A549 (cell line): ENCODE measurements around the gene HSD11B2. TPM values are rescaled to one million over a fixed set of nuclear protein-coding genes. Genes with fewer than 3 reads are reported as not detected.
A peak's percentile ranks its signal among the peaks of the same experiment; 100 is the strongest.

Experiments used
- ATAC-seq, 2 experiments: fragments of 200-7000 bp in 1 of 2; fragments of >200 bp in 1 of 2; cut with Nextera tagmentation in 1 of 2; cut with Tn5 transposase in 1 of 2; 3 replicates each; pipeline versions ENCODE4 v1.8.0 to v1.9.1; 2018 to 2020; ENCODE audit warnings: mild to moderate bottlenecking in 1 of 2, moderate library complexity in 1 of 2
- CTCF ChIA-PET: fragments of 300-600 bp; sonication (Branson Sonifier 250); formaldehyde crosslinking; extraction: SDS; loops from one replicate; lab custom pipeline; 2021; ENCODE audit warnings: antibody characterized with exemption, inconsistent platforms; lab: Yijun Ruan, JAX
- POLR2A ChIA-PET: fragments of 350-600 bp; formaldehyde crosslinking; extraction: SDS; loops from one replicate; lab custom pipeline; 2021; ENCODE audit warnings: antibody characterized with exemption, inconsistent platforms; lab: Yijun Ruan, JAX
- DNase-seq, 2 experiments: peaks; one replicate each; pipeline versions ENCODE4 v3.0.0 to v3.0.0-alpha.2; 2011 to 2016; ENCODE audit warnings: low read depth in 1 of 2, low spot score in 1 of 2
- FAIRE-seq: peaks from 2 replicates; lab custom pipeline; 2011; peaks lifted over from hg19 to GRCh38; lab: Jason Lieb, UNC
- H3K27ac ChIP-seq, 2 experiments: fragments of >200 bp; sonication (Bioruptor Twin); formaldehyde crosslinking; 3 replicates each; pipeline ENCODE4 v1.5.1; 2016 to 2017
- H3K4me1 ChIP-seq: fragments of >200 bp; sonication (Bioruptor Twin); formaldehyde crosslinking; 3 replicates; pipeline ENCODE4 v1.6.1; 2016
- H3K4me2 ChIP-seq: fragments of >200 bp; sonication (Bioruptor Twin); formaldehyde crosslinking; 3 replicates; pipeline ENCODE4 v1.6.1; 2016
- H3K4me3 ChIP-seq: fragments of >200 bp; sonication (Bioruptor Twin); formaldehyde crosslinking; 3 replicates; pipeline ENCODE4 v1.5.1; 2016
- H3K9me3 ChIP-seq: fragments of >200 bp; sonication (Bioruptor Twin); formaldehyde crosslinking; 3 replicates; pipeline ENCODE4 v1.6.1; 2016
- BHLHE40 ChIP-seq: IDR thresholded peaks from 2 replicates; pipeline ENCODE4 v1.6.1; 2012; ENCODE audit warnings: low read depth, low read length, inconsistent platforms
- CBX2 ChIP-seq: fragments of 200-600 bp; sonication (generic); IDR thresholded peaks from 2 replicates; pipeline ENCODE4 v1.6.1; 2016; ENCODE audit warnings: low read depth, mild to moderate bottlenecking, borderline replicate concordance
- CHD2 ChIP-seq: fragments of 150-350 bp; IDR thresholded peaks from 2 replicates; pipeline ENCODE4 v1.6.1; 2014; ENCODE audit warnings: low read length; ENCODE audit not compliant: partially characterized antibody
- EHF ChIP-seq: fragments of 250-450 bp; sonication (Bioruptor Pico); IDR thresholded peaks from 2 replicates; pipeline ENCODE4 v1.5.0; 2020; ENCODE audit warnings: mild to moderate bottlenecking
- ESRRA ChIP-seq: fragments of 150-350 bp; IDR thresholded peaks from 2 replicates; pipeline ENCODE4 v1.6.1; 2014; ENCODE audit warnings: mild to moderate bottlenecking, low read length, borderline replicate concordance
- FOSB ChIP-seq: fragments of 250-450 bp; sonication (Bioruptor Pico); IDR thresholded peaks from 2 replicates; pipeline ENCODE4 v1.5.0; 2020; ENCODE audit warnings: mild to moderate bottlenecking, moderate library complexity
- FOSL2 ChIP-seq, 2 experiments: fragments of 450-650 bp in 1 of 2; fragments of >200 bp in 1 of 2; sonication (Bioruptor Twin) in 1 of 2; formaldehyde crosslinking; IDR thresholded peaks; 2 replicates each; pipeline versions ENCODE4 v1.5.0 to v1.6.1; 2016 to 2020; ENCODE audit warnings: mild to moderate bottlenecking in 1 of 2, moderate library complexity in 1 of 2
- HOXA7 ChIP-seq: fragments of 250-450 bp; sonication (Bioruptor Pico); IDR thresholded peaks from 2 replicates; pipeline ENCODE4 v1.5.0; 2020; ENCODE audit warnings: mild to moderate bottlenecking, moderate library complexity
- HOXB5 ChIP-seq: fragments of 250-450 bp; sonication (Bioruptor Pico); IDR thresholded peaks from 2 replicates; pipeline ENCODE4 v1.5.0; 2020; ENCODE audit warnings: mild to moderate bottlenecking, moderate library complexity
- MAFK ChIP-seq: fragments of 450-650 bp; IDR thresholded peaks from 2 replicates; pipeline ENCODE4 v1.6.1; 2014; ENCODE audit not compliant: partially characterized antibody
- MAZ ChIP-seq: fragments of 150-350 bp; IDR thresholded peaks from 2 replicates; pipeline ENCODE4 v1.6.1; 2014; ENCODE audit warnings: antibody characterized with exemption, low read depth, low read length, borderline replicate concordance
- MYC ChIP-seq: IDR thresholded peaks from 2 replicates; pipeline ENCODE4 v1.6.1; 2012; ENCODE audit warnings: mild to moderate bottlenecking, inconsistent platforms, low read length, improper control_type of control experiment, borderline replicate concordance
- NFE2L2 ChIP-seq: fragments of 150-350 bp; conservative IDR thresholded peaks from 2 replicates; pipeline ENCODE4 v1.6.1; 2014; ENCODE audit warnings: low read length
- NR3C1 ChIP-seq: fragments of >200 bp; sonication (Bioruptor Twin); formaldehyde crosslinking; IDR thresholded peaks from 3 replicates; pipeline ENCODE4 v1.6.1; 2017
- PHF8 ChIP-seq: fragments of 200-600 bp; sonication (generic); IDR thresholded peaks from 2 replicates; pipeline ENCODE4 v1.6.1; 2016; ENCODE audit warnings: low read depth, mild to moderate bottlenecking, antibody characterized with exemption, moderate library complexity, borderline replicate concordance
- RAD21 ChIP-seq, 2 experiments: fragments of >200 bp in 1 of 2; sonication (Bioruptor Twin) in 1 of 2; formaldehyde crosslinking in 1 of 2; IDR thresholded peaks in 1 of 2; conservative IDR thresholded peaks in 1 of 2; 2 replicates in 1 of 2; 3 replicates in 1 of 2; pipeline ENCODE4 v1.6.1; 2012 to 2018; ENCODE audit warnings: inconsistent platforms in 1 of 2
- RARB ChIP-seq: fragments of 250-450 bp; sonication (Bioruptor Pico); IDR thresholded peaks from 2 replicates; pipeline ENCODE4 v1.8.0; 2021; ENCODE audit warnings: mild to moderate bottlenecking, moderate library complexity
- RCOR1 ChIP-seq: fragments of 150-350 bp; IDR thresholded peaks from 2 replicates; pipeline ENCODE4 v1.6.1; 2014; ENCODE audit warnings: antibody characterized with exemption, low read length, low read depth
- RFX5 ChIP-seq: fragments of 450-650 bp; IDR thresholded peaks from 2 replicates; pipeline ENCODE4 v1.7.1; 2014; ENCODE audit warnings: antibody characterized with exemption, mild to moderate bottlenecking, moderate library complexity
- RNF2 ChIP-seq: fragments of 200-600 bp; sonication (generic); IDR thresholded peaks from 2 replicates; pipeline ENCODE4 v1.6.1; 2016; ENCODE audit warnings: low read depth, mild to moderate bottlenecking, antibody characterized with exemption, moderate library complexity, borderline replicate concordance
- SMC3 ChIP-seq: fragments of >200 bp; sonication (Bioruptor Twin); formaldehyde crosslinking; IDR thresholded peaks from 3 replicates; pipeline ENCODE4 v1.6.1; 2018; ENCODE audit warnings: inconsistent platforms
- TP53 ChIP-seq: fragments of 250-450 bp; sonication (Bioruptor Pico); IDR thresholded peaks from 2 replicates; pipeline ENCODE4 v1.5.0; 2021; ENCODE audit warnings: mild to moderate bottlenecking, moderate library complexity
- ZC3H11A ChIP-seq: fragments of 450-650 bp; IDR thresholded peaks from 2 replicates; pipeline ENCODE4 v1.6.1; 2014; ENCODE audit warnings: antibody characterized with exemption, mild to moderate bottlenecking
- WGBS: methylation state at CpG from one replicate; pipeline ENCODE4 v1.1.6; 2017; ENCODE audit errors: missing lambda C conversion rate; 5-methylcytosine and 5-hydroxymethylcytosine counted together
- polyA plus RNA-seq, 4 experiments: library from polyadenylated mRNA; depleted of rRNA in 3 of 4; stranded (reverse); fragments of >200 nt; fragmentation: RNase III in 1 of 4; extraction: RNeasy Plus Mini Kit Qiagen cat#74134 plus additional on column Dnase treatment in 1 of 4; gene quantifications; 2 replicates in 3 of 4; 3 replicates in 1 of 4; pipeline ENCODE4 v1.2.3, GENCODE V29; 2011 to 2017
- TF ChIP-seq, protein P1 (sequence below): fragments of >200 bp; sonication (Bioruptor Twin); formaldehyde crosslinking; IDR thresholded peaks from 3 replicates; pipeline ENCODE4 v1.6.1; 2016
- TF ChIP-seq, protein P2 (sequence below): fragments of 250-450 bp; sonication (Bioruptor Pico); IDR thresholded peaks from 2 replicates; pipeline ENCODE4 v1.5.0; 2020; ENCODE audit warnings: low read depth, mild to moderate bottlenecking, moderate library complexity
- TF ChIP-seq, protein P3 (sequence below): fragments of 200-600 bp; sonication (generic); IDR thresholded peaks from 2 replicates; pipeline ENCODE4 v1.6.1; 2016; ENCODE audit warnings: antibody characterized with exemption, mild to moderate bottlenecking, moderate library complexity
- TF ChIP-seq, protein P4 (sequence below): fragments of >200 bp; sonication (Bioruptor Twin); formaldehyde crosslinking; IDR thresholded peaks from 3 replicates; pipeline ENCODE4 v1.5.1; 2016

Gene HSD11B2
- polyA plus RNA-seq, 2 of the 4 experiments (the other 2 are of a cell fraction) = 0.53 to 1.6 TPM

DNA sequence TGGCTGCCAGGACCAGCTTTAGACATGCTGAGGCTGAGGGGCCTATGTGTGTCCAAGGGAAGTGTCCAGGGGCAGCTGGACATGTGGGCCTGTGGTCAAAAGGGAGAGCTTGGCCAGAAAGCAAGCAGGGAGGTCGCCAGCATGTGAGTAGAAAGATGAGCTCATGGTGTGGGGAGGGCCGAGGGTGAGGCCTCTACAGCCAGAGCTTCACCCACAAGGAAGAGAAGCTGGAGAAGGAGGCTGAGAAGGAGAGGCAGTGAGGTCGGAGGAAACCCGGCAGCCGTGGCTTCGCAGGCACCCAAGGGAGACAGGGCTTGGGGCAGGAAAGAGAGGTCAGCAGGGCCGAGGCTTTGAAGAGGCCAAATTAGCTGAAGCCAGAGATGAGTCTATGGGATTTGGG lies 4.0 kb upstream of the HSD11B2 start:
- POLR2A ChIA-PET = no interaction called here
- DNase-seq (no peak), ATAC-seq (no peak), FAIRE-seq (no peak)
- peaks cover 9% of the 10 kb centered on the region; the same call in 2 of the 3 replicates for H3K4me1 ChIP-seq
- TF ChIP-seq NR3C1 = no peak
- TF ChIP-seq HOXB5 (CRISPR knock-in tag) = no peak
- TF ChIP-seq CHD2 = no peak
- no peak for TF ChIP-seq CBX2
- TF ChIP-seq ESRRA = no peak
- no peak for TF ChIP-seq FOSB
- WGBS = 51% methylated on average over 7 of the region's 7 CpGs
- no peak overlapping the region for H3K4me2 ChIP-seq
- no peak overlapping the region for H3K27ac ChIP-seq
- no peak overlapping the region for H3K4me3 ChIP-seq
- no peaks in the 10 kb centered on the region for H3K9me3 ChIP-seq
- CTCF ChIA-PET = interaction anchor here (0.6 to 10.9 kb wide), 27 partner anchors 8 to 238 kb away, joined by 3 to 207 read pairs (median 7); partner anchors contain the start of genes ATP6V0D1, KCTD19, LRRC36 and ZDHHC1

DNA sequence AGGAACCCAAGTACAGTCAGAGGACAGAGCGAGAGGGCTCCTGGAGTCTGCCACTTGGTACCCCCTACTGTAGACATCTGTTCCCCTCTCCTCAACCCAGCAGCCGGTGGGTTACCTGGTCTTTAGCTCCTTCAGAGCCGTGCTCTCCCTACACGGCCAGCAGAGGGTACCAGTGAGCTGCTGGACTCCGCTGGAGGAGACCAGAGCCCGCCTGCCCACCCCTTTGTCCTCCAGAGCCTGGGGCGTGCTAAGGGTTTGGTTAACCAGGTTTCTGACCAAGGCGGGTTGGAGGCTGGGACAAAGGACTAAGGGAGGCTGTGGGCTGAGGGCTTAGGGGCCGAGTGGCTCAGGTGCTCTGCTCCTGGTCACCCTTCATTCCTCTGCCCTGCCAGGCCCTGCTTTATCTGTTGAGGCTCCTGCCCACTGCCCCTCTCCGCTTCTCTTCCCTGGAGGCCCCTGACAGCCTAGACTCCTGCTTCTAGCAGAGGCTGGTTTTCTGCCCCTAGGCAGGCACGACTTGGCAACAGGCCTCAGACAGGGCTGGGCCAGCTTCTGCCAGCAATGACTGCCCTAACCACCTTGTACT lies 2.7 kb upstream of the HSD11B2 start:
- Histone ChIP-seq H3K9me3 (no peaks in the 10 kb centered on the region), H3K27ac (no peak overlapping the region), H3K4me2 (no peak overlapping the region), H3K4me1 (peaks cover 9% of the 10 kb centered on the region; the same call in 2 of the 3 replicates), H3K4me3 (no peak overlapping the region)
- POLR2A ChIA-PET = interaction anchor here (0.7 to 0.8 kb wide), 2 partner anchors 12 to 16 kb away, joined by 3 read pairs; partner anchors contain the start of gene ZDHHC1
- DNase-seq (peak; percentile 67 to 86), ATAC-seq (peak; percentile 52 to 86), FAIRE-seq (no peak)
- 11% methylated on average over 11 of the region's 11 CpGs for WGBS
- TF ChIP-seq, protein P1, sequence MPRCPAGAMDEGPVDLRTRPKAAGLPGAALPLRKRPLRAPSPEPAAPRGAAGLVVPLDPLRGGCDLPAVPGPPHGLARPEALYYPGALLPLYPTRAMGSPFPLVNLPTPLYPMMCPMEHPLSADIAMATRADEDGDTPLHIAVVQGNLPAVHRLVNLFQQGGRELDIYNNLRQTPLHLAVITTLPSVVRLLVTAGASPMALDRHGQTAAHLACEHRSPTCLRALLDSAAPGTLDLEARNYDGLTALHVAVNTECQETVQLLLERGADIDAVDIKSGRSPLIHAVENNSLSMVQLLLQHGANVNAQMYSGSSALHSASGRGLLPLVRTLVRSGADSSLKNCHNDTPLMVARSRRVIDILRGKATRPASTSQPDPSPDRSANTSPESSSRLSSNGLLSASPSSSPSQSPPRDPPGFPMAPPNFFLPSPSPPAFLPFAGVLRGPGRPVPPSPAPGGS = no peak
- TF ChIP-seq, protein P2, sequence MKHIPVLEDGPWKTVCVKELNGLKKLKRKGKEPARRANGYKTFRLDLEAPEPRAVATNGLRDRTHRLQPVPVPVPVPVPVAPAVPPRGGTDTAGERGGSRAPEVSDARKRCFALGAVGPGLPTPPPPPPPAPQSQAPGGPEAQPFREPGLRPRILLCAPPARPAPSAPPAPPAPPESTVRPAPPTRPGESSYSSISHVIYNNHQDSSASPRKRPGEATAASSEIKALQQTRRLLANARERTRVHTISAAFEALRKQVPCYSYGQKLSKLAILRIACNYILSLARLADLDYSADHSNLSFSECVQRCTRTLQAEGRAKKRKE = no peak
- TF ChIP-seq FOSL2 (IDR thresholded peaks at IDR 0.05) = no peak
- no peak for TF ChIP-seq FOSL2 (CRISPR knock-in tag; IDR thresholded peaks at IDR 0.05)
- no peak for TF ChIP-seq BHLHE40
- TF ChIP-seq MAZ = no peak
- no peak for TF ChIP-seq HOXA7 (CRISPR knock-in tag)
- no peak for TF ChIP-seq MYC
- no peak for TF ChIP-seq PHF8
- TF ChIP-seq RARB (CRISPR knock-in tag) = no peak
- no peak for TF ChIP-seq EHF (CRISPR knock-in tag)
- no peak for TF ChIP-seq HOXB5 (CRISPR knock-in tag)
- TF ChIP-seq MAFK = no peak
- no peak for TF ChIP-seq RNF2
- TF ChIP-seq, protein P3, sequence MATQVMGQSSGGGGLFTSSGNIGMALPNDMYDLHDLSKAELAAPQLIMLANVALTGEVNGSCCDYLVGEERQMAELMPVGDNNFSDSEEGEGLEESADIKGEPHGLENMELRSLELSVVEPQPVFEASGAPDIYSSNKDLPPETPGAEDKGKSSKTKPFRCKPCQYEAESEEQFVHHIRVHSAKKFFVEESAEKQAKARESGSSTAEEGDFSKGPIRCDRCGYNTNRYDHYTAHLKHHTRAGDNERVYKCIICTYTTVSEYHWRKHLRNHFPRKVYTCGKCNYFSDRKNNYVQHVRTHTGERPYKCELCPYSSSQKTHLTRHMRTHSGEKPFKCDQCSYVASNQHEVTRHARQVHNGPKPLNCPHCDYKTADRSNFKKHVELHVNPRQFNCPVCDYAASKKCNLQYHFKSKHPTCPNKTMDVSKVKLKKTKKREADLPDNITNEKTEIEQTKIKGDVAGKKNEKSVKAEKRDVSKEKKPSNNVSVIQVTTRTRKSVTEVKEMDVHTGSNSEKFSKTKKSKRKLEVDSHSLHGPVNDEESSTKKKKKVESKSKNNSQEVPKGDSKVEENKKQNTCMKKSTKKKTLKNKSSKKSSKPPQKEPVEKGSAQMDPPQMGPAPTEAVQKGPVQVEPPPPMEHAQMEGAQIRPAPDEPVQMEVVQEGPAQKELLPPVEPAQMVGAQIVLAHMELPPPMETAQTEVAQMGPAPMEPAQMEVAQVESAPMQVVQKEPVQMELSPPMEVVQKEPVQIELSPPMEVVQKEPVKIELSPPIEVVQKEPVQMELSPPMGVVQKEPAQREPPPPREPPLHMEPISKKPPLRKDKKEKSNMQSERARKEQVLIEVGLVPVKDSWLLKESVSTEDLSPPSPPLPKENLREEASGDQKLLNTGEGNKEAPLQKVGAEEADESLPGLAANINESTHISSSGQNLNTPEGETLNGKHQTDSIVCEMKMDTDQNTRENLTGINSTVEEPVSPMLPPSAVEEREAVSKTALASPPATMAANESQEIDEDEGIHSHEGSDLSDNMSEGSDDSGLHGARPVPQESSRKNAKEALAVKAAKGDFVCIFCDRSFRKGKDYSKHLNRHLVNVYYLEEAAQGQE = no peak
- TF ChIP-seq SMC3 = peak; percentile 78
- no peak for TF ChIP-seq TP53
- TF ChIP-seq NFE2L2 = no peak
- peak; percentile 71 to 75 for TF ChIP-seq RAD21 (conservative IDR thresholded peaks at IDR 0.05 in 1 of 2, IDR thresholded peaks at IDR 0.05 in 1 of 2)
- TF ChIP-seq ZC3H11A = no peak
- TF ChIP-seq, protein P4, sequence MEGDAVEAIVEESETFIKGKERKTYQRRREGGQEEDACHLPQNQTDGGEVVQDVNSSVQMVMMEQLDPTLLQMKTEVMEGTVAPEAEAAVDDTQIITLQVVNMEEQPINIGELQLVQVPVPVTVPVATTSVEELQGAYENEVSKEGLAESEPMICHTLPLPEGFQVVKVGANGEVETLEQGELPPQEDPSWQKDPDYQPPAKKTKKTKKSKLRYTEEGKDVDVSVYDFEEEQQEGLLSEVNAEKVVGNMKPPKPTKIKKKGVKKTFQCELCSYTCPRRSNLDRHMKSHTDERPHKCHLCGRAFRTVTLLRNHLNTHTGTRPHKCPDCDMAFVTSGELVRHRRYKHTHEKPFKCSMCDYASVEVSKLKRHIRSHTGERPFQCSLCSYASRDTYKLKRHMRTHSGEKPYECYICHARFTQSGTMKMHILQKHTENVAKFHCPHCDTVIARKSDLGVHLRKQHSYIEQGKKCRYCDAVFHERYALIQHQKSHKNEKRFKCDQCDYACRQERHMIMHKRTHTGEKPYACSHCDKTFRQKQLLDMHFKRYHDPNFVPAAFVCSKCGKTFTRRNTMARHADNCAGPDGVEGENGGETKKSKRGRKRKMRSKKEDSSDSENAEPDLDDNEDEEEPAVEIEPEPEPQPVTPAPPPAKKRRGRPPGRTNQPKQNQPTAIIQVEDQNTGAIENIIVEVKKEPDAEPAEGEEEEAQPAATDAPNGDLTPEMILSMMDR = peak; percentile 78
- TF ChIP-seq RFX5 = no peak
- TF ChIP-seq RCOR1 = no peak
- CTCF ChIA-PET = interaction anchor here (0.5 to 10.9 kb wide), 50 partner anchors 11 to 508 kb away, joined by 3 to 207 read pairs (median 4); partner anchors contain the start of genes ATP6V0D1, KCTD19, LRRC36 and TPPP3
